ENCODE data around the gene DUSP8.

- TF ChIP-seq ZNF561 (CRISPR knock-in tag; conservative IDR thresholded peaks at IDR 0.05) (no peak), DDX20 (tag; IDR thresholded peaks at IDR 0.05; ENCODE audit: low read depth) (no peak), CTCF (IDR thresholded peaks at IDR 0.05 in 2 of 3, conservative IDR thresholded peaks at IDR 0.05 in 1 of 3; ENCODE audit: insufficient read depth in 2 of 3, low read depth in 1 of 3, low read length in 3 of 3) (no peak), ZNF23 (CRISPR knock-in tag; IDR thresholded peaks at IDR 0.05) (no peak), POLR2AphosphoS5 (IDR thresholded peaks at IDR 0.05; ENCODE audit: control insufficient read depth, insufficient read depth, low read depth, low read length) (no peak)
Observed at GRCh38 chr11:1528710-1529109, 43.4 kb downstream of the DUSP8 start.
